Measurements from ENCODE around the gene GABBR1. TPM values are rescaled to one million over a fixed set of nuclear protein-coding genes. Genes with fewer than 3 reads are reported as not detected.

GABBR1 gene
- total and polyA plus RNA-seq, 2 of the 13 experiments (the other 11 are each of a cell fraction or from before 2014, with no cell fraction given) = 0.07 to 0.37 TPM

GRCh38 chr6:29567991-29568390, 65.0 kb downstream of the GABBR1 start:
- no peaks in the 10 kb centered on the region for H3K36me3 ChIP-seq (replicated peaks in 1 of 2; ENCODE audit: control insufficient read depth in 1 of 2, insufficient read depth in 2 of 2, low read length in 2 of 2)
- ATAC-seq (no peak), FAIRE-seq (no peak), DNase-seq (ENCODE audit: low spot score) (no peak)
- no peak overlapping the region for H3K9ac ChIP-seq (ENCODE audit: insufficient read depth, low read depth, low read length)
- BruUV-seq (replicated peaks) = no TSS peak
- no peaks in the 10 kb centered on the region for H3K9me3 ChIP-seq (ENCODE audit: low read length)
- TF ChIP-seq GTF3A (CRISPR knock-in tag; conservative IDR thresholded peaks at IDR 0.05) (no peak), ZNF567 (CRISPR knock-in tag; IDR thresholded peaks at IDR 0.05; ENCODE audit: borderline replicate concordance) (no peak), ZNF674 (CRISPR knock-in tag; IDR thresholded peaks at IDR 0.05; ENCODE audit: low read depth) (no peak), TEF (CRISPR knock-in tag; IDR thresholded peaks at IDR 0.05) (no peak), HNRNPLL (IDR thresholded peaks at IDR 0.05; ENCODE audit: low read depth, low read length, poor library complexity, severe bottlenecking) (no peak), HMGXB3 (CRISPR knock-in tag; IDR thresholded peaks at IDR 0.05; ENCODE audit: borderline replicate concordance) (no peak), NFE2L2 (IDR thresholded peaks at IDR 0.05; ENCODE audit: low read length) (no peak), ARNT2 (CRISPR knock-in tag; IDR thresholded peaks at IDR 0.05; ENCODE audit: low read depth) (no peak), ARID3A (IDR thresholded peaks at IDR 0.05; ENCODE audit: low read depth, low read length) (no peak), GMEB2 (CRISPR knock-in tag; IDR thresholded peaks at IDR 0.05; ENCODE audit: low read depth) (no peak), MTA3 (CRISPR knock-in tag; IDR thresholded peaks at IDR 0.05) (no peak), HNRNPUL1 (IDR thresholded peaks at IDR 0.05; ENCODE audit: low read depth, low read length) (no peak), HDAC2 (CRISPR knock-in tag; IDR thresholded peaks at IDR 0.05) (no peak), ZNF124 (CRISPR knock-in tag; IDR thresholded peaks at IDR 0.05) (no peak), SRSF4 (IDR thresholded peaks at IDR 0.05; ENCODE audit: low read depth, low read length, poor library complexity, severe bottlenecking) (no peak)
- WGBS (ENCODE audit: low lambda C conversion rate) = 11% methylated on average over 5 of the region's 5 CpGs
- H3K79me2 ChIP-seq (ENCODE audit: insufficient read depth, low read length) = no peaks in the 10 kb centered on the region
- POLR2A ChIA-PET = no interaction called here
- H3K4me2 ChIP-seq (ENCODE audit: low read depth, low read length) = no peak overlapping the region
- H3K4me1 ChIP-seq (ENCODE audit: insufficient read depth, low read length) = no peaks in the 10 kb centered on the region
- no peak overlapping the region for H3K27ac ChIP-seq (ENCODE audit: extremely low read length, insufficient read depth, low read length)
- intact Hi-C loops (cut with micrococcal nuclease; ENCODE audit: unreplicated experiment) (no loop called here), in situ Hi-C loops (cut with HindIII; ENCODE audit: extremely low pct_ligation_motif_present, low pct_unique_long_range_greater_than_20kb) (no loop called here)
- CTCF ChIA-PET (ENCODE audit: low intra/inter-chr PET ratio, low total read pairs) = no interaction called here
- H3K27me3 ChIP-seq (ENCODE audit: control insufficient read depth in 1 of 2, insufficient read depth in 2 of 2, low read length in 2 of 2) = no peaks in the 10 kb centered on the region
- no peaks in the 10 kb centered on the region for H4K20me1 ChIP-seq (ENCODE audit: insufficient read depth, low read length)
- no peak overlapping the region for H3K4me3 ChIP-seq (replicated peaks in 1 of 3; ENCODE audit: insufficient read depth in 1 of 3, low read depth in 2 of 3, low read length in 3 of 3)
- H2AFZ ChIP-seq (ENCODE audit: low read length) = no peak overlapping the region
